Measurements from ENCODE around the gene MAPK8IP3.

GRCh38 chr16:1794908-1795666 is 89.1 kb downstream of the MAPK8IP3 start:
- TF ChIP-seq SUZ12 (IDR thresholded peaks at IDR 0.05; ENCODE audit: extremely low read depth, insufficient read depth, insufficient read length): no peak
- no peak for TF ChIP-seq ZNF274 (IDR thresholded peaks at IDR 0.05; ENCODE audit: low read depth, low read length)
- TF ChIP-seq YY1 (IDR thresholded peaks at IDR 0.05; ENCODE audit: insufficient read depth, insufficient read length): no peak
